ENCODE results near the gene SLC22A1. TPM values are rescaled to one million over a fixed set of nuclear protein-coding genes. Genes with fewer than 3 reads are reported as not detected.

The SLC22A1 gene
- polyA plus RNA-seq, 1 donor from 2014 or later: 0.71 TPM

DNA sequence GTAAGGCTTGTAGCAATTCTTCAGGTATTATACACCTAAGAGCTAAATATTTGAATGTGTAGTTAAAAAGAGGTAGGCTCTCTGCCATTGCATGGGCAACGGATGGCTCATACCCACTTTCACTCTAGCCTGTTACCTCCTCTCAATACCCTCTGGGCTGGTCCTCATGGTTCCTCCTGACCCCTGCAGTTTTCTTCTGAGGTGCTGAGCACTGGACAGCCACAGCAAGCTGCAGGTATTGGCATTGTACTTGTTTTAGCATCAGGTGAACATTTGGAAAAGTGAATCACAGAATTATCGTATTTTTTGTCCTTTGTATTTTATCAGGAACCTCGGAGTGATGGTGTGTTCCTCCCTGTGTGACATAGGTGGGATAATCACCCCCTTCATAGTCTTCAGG is 32.9 kb downstream of the SLC22A1 start:
- no peaks in the 10 kb centered on the region for H3F3A ChIP-seq (ENCODE audit: insufficient read depth, low read length, poor library complexity, severe bottlenecking)
- no peak overlapping the region for H3K27ac ChIP-seq (ENCODE audit: low read length)
- TF ChIP-seq SMC3 (conservative IDR thresholded peaks at IDR 0.05; ENCODE audit: poor library complexity) (no peak), TAF1 (IDR thresholded peaks at IDR 0.05; ENCODE audit: low read depth) (no peak), POLR2AphosphoS5 (IDR thresholded peaks at IDR 0.05) (no peak), EP300 (conservative IDR thresholded peaks at IDR 0.05; ENCODE audit: poor library complexity, severe bottlenecking) (no peak), EZH2 (IDR thresholded peaks at IDR 0.05; ENCODE audit: borderline replicate concordance, insufficient read depth, low read length, poor library complexity, severe bottlenecking) (no peak), RAD21 (conservative IDR thresholded peaks at IDR 0.05) (no peak), MXI1 (conservative IDR thresholded peaks at IDR 0.05; ENCODE audit: poor library complexity, severe bottlenecking) (no peak)
- TF ChIP-seq, protein P1, sequence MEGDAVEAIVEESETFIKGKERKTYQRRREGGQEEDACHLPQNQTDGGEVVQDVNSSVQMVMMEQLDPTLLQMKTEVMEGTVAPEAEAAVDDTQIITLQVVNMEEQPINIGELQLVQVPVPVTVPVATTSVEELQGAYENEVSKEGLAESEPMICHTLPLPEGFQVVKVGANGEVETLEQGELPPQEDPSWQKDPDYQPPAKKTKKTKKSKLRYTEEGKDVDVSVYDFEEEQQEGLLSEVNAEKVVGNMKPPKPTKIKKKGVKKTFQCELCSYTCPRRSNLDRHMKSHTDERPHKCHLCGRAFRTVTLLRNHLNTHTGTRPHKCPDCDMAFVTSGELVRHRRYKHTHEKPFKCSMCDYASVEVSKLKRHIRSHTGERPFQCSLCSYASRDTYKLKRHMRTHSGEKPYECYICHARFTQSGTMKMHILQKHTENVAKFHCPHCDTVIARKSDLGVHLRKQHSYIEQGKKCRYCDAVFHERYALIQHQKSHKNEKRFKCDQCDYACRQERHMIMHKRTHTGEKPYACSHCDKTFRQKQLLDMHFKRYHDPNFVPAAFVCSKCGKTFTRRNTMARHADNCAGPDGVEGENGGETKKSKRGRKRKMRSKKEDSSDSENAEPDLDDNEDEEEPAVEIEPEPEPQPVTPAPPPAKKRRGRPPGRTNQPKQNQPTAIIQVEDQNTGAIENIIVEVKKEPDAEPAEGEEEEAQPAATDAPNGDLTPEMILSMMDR (IDR thresholded peaks at IDR 0.05; ENCODE audit: poor library complexity, severe bottlenecking): no peak
- TF ChIP-seq, protein P2, sequence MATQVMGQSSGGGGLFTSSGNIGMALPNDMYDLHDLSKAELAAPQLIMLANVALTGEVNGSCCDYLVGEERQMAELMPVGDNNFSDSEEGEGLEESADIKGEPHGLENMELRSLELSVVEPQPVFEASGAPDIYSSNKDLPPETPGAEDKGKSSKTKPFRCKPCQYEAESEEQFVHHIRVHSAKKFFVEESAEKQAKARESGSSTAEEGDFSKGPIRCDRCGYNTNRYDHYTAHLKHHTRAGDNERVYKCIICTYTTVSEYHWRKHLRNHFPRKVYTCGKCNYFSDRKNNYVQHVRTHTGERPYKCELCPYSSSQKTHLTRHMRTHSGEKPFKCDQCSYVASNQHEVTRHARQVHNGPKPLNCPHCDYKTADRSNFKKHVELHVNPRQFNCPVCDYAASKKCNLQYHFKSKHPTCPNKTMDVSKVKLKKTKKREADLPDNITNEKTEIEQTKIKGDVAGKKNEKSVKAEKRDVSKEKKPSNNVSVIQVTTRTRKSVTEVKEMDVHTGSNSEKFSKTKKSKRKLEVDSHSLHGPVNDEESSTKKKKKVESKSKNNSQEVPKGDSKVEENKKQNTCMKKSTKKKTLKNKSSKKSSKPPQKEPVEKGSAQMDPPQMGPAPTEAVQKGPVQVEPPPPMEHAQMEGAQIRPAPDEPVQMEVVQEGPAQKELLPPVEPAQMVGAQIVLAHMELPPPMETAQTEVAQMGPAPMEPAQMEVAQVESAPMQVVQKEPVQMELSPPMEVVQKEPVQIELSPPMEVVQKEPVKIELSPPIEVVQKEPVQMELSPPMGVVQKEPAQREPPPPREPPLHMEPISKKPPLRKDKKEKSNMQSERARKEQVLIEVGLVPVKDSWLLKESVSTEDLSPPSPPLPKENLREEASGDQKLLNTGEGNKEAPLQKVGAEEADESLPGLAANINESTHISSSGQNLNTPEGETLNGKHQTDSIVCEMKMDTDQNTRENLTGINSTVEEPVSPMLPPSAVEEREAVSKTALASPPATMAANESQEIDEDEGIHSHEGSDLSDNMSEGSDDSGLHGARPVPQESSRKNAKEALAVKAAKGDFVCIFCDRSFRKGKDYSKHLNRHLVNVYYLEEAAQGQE (IDR thresholded peaks at IDR 0.05; ENCODE audit: borderline replicate concordance): no peak
- no peak overlapping the region for H3K4me3 ChIP-seq (ENCODE audit: low read length)
- H3K36me3 ChIP-seq (ENCODE audit: insufficient read depth, low read length): no peaks in the 10 kb centered on the region
- H3K4me2 ChIP-seq (ENCODE audit: low read length): no peak overlapping the region
- H4K20me1 ChIP-seq (ENCODE audit: insufficient read depth): no peaks in the 10 kb centered on the region
- H3K79me2 ChIP-seq (replicated peaks; ENCODE audit: insufficient read depth, low read length): no peaks in the 10 kb centered on the region
- no peaks in the 10 kb centered on the region for H3K27me3 ChIP-seq (ENCODE audit: insufficient read depth, low read depth, low read length)
- H3K9ac ChIP-seq (ENCODE audit: low read length): no peak overlapping the region
- H3K9me2 ChIP-seq (ENCODE audit: insufficient read depth, low read length): no peaks in the 10 kb centered on the region
- no peak overlapping the region for H2AFZ ChIP-seq (ENCODE audit: low read depth, low read length)
- H3K9me3 ChIP-seq (ENCODE audit: low read length): no peaks in the 10 kb centered on the region

DNA sequence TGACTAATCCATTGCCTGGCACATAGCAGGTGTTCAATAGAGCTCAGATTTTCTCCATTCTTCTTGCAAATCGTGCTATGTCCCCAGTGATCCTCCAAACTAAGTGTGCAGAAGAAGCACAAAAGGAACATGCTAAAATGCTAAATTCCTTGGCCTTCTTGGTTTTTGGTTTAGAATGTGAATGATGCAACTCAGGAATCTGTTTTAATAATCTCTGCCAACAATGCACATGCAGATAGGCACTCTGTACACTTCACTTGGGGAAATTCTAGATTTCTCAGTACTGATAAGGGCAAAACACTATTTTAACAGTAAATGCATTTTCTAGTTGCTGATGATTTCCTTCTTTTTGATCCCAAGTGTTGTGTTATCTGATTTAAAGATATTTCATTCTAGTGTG is 35.2 kb downstream of the SLC22A1 start:
- Histone ChIP-seq H3K27ac (ENCODE audit: low read length) (no peak overlapping the region), H3K27me3 (ENCODE audit: insufficient read depth, low read depth, low read length) (no peaks in the 10 kb centered on the region), H3K9ac (ENCODE audit: low read length) (no peak overlapping the region), H3K9me3 (ENCODE audit: low read length) (no peaks in the 10 kb centered on the region), H3K4me2 (ENCODE audit: low read length) (no peak overlapping the region), H3K4me3 (ENCODE audit: low read length) (no peak overlapping the region), H4K20me1 (ENCODE audit: insufficient read depth) (no peaks in the 10 kb centered on the region), H3K36me3 (ENCODE audit: insufficient read depth, low read length) (no peaks in the 10 kb centered on the region), H3K79me2 (replicated peaks; ENCODE audit: insufficient read depth, low read length) (no peaks in the 10 kb centered on the region), H2AFZ (ENCODE audit: low read depth, low read length) (no peak overlapping the region), H3F3A (ENCODE audit: insufficient read depth, low read length, poor library complexity, severe bottlenecking) (no peaks in the 10 kb centered on the region), H3K9me2 (ENCODE audit: insufficient read depth, low read length) (no peaks in the 10 kb centered on the region)
- TF ChIP-seq, protein P1 (IDR thresholded peaks at IDR 0.05; ENCODE audit: poor library complexity, severe bottlenecking): no peak
- TF ChIP-seq TAF1 (IDR thresholded peaks at IDR 0.05; ENCODE audit: low read depth): no peak
